ENCODE measurements around the gene SLCO6A1.

- TF ChIP-seq EZH2 (IDR thresholded peaks at IDR 0.05; ENCODE audit: low read length): no peak
- TF ChIP-seq, protein P1, sequence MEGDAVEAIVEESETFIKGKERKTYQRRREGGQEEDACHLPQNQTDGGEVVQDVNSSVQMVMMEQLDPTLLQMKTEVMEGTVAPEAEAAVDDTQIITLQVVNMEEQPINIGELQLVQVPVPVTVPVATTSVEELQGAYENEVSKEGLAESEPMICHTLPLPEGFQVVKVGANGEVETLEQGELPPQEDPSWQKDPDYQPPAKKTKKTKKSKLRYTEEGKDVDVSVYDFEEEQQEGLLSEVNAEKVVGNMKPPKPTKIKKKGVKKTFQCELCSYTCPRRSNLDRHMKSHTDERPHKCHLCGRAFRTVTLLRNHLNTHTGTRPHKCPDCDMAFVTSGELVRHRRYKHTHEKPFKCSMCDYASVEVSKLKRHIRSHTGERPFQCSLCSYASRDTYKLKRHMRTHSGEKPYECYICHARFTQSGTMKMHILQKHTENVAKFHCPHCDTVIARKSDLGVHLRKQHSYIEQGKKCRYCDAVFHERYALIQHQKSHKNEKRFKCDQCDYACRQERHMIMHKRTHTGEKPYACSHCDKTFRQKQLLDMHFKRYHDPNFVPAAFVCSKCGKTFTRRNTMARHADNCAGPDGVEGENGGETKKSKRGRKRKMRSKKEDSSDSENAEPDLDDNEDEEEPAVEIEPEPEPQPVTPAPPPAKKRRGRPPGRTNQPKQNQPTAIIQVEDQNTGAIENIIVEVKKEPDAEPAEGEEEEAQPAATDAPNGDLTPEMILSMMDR (optimal IDR thresholded peaks at IDR 0.05 in 1 of 3, IDR thresholded peaks at IDR 0.05 in 1 of 3, conservative IDR thresholded peaks at IDR 0.05 in 1 of 3; ENCODE audit: extremely low read depth in 1 of 3, insufficient read depth in 2 of 3, low read length in 3 of 3): peak in 1 of 3 experiments; percentile 17
These were observed 48.3 kb downstream of the SLCO6A1 start for GRCh38 chr5:102450313-102450990.

All from keratinocyte (primary cell).